LNCAP (cell line): Measurements from ENCODE around the gene CST3.

Source experiments
- TF ChIP-seq, protein P1 (sequence below): fragments of 450-650 bp; IDR thresholded peaks from 2 replicates; pipeline ENCODE4 v1.5.1; 2017; ENCODE audit warnings: mild to moderate bottlenecking

CST3 gene

DNA sequence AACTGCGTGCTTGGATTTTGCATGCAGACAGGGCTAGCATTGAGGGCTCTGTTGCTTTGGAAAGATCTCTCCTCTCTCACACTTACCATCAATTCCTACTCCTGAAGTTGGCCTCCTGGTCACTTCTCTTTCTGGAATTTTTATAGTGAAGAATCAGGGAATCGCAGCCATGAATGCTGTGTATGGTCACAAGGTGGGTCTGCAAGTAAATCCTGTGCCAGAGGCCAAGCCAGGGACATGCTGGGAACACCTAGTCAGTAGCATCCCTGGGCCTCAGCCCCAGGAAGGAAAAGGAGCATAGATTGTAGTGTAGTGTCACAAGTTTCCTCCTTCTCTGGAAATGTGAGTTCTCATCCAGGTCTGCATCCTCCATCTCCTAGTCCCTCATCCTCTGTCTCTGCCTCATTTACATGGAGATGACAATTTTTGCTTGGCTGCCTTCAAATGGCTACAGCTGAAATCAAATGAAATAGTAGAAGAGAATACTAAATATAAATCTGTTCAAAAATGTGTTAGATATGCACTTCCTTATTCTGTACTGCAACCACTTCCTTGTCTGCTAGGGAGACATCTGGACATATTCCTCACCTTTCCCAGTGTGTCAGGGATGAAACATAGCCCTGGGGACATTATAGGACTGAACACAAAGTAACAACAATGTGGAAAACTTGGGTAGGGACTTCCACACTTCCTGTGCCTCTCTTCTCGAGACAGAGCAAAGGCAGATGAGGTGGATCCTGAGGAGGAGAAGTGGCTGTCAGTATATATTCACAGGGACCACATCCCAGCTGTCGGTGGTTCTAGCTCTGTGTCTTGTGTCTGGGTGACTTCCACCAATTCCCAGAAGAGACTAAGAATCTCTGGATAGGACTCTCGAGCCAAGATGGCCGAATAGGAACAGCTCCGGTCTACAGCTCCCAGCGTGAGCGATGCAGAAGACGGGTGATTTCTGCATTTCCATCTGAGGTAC, 49.0 kb downstream of the CST3 start:
- TF ChIP-seq, protein P1, sequence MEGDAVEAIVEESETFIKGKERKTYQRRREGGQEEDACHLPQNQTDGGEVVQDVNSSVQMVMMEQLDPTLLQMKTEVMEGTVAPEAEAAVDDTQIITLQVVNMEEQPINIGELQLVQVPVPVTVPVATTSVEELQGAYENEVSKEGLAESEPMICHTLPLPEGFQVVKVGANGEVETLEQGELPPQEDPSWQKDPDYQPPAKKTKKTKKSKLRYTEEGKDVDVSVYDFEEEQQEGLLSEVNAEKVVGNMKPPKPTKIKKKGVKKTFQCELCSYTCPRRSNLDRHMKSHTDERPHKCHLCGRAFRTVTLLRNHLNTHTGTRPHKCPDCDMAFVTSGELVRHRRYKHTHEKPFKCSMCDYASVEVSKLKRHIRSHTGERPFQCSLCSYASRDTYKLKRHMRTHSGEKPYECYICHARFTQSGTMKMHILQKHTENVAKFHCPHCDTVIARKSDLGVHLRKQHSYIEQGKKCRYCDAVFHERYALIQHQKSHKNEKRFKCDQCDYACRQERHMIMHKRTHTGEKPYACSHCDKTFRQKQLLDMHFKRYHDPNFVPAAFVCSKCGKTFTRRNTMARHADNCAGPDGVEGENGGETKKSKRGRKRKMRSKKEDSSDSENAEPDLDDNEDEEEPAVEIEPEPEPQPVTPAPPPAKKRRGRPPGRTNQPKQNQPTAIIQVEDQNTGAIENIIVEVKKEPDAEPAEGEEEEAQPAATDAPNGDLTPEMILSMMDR, result no peak

DNA sequence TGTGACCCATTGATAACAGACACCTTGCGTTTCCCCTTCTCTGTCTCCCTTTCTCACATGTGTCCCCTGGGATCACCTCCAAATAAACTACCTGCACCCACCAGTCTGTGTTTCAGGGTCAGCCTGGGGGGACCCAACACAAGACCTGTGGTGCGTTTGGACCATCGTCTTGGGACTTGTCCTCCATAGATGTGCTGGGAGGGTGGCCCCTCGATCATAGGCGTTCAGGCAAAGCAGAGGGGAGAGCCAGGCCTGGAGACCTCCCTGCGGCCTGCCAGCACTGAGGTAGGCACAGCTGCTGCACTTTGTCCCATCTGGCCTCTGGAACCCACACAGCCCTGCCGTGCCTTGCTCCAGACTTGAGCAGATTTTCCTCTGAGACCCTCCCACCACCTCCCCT, 50.1 kb downstream of the CST3 start:
- TF ChIP-seq, protein P1, result no peak

- TF ChIP-seq, protein P1, result no peak
Measured at GRCh38 chr20:23586735-23587525, 50.8 kb downstream of the CST3 start.

GRCh38 chr20:23585808-23586734, 51.7 kb downstream of the CST3 start:
- TF ChIP-seq, protein P1, result no peak

- TF ChIP-seq, protein P1, result no peak
Measured at GRCh38 chr20:23585449-23585807, 52.3 kb downstream of the CST3 start.

- TF ChIP-seq, protein P1, result no peak
Measured at GRCh38 chr20:23584434-23585199, 53.1 kb downstream of the CST3 start.
